SK-N-MC (cell line): ENCODE measurements around the gene LONRF2.

Experiments
- EZH2 ChIP-seq: fragments of 200-600 bp; sonication (generic); IDR thresholded peaks from one replicate; pipeline ENCODE4 v1.6.1; 2017; ENCODE audit warnings: antibody characterized with exemption
- FOXP2 ChIP-seq: optimal IDR thresholded peaks from 2 replicates; pipeline ENCODE3; 2011; ENCODE audit warnings: mild to moderate bottlenecking, moderate library complexity; ENCODE audit not compliant: insufficient read depth; ENCODE audit errors: extremely low read length, control extremely low read depth
- POLR2AphosphoS5 ChIP-seq: IDR thresholded peaks from 2 replicates; pipeline ENCODE4 v1.6.1; 2012; ENCODE audit warnings: mild to moderate bottlenecking, low read depth, low read length, borderline replicate concordance

DNA sequence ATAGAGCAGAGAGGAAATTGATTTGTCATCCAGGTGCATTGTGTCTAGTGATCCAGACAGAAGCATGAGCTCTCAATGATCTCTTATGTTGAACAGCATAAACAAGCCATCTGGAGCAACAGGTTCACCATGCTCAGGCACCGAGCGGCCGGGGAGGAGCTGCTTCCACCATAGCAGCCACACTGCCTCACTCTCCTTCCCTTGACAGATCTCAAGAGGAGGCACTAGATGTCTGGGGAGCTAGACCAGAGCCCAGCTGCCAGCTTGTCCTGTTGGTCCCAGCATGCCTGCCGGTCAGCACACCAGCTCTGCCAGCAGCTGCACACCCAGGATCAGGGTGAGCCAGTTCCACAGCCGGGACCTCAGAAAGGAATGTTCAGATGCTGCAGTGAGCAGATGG, 17.5 kb upstream of the LONRF2 start:
- TF ChIP-seq POLR2AphosphoS5 (no peak), EZH2 (no peak), FOXP2 (no peak)
